ENCODE measurements around the gene CD248.
"Not testable (repeated sequence)": the region's sequence is repeated elsewhere in the genome, so short reads cannot be mapped to it uniquely, and the experiment has no call there.

Gene CD248

DNA sequence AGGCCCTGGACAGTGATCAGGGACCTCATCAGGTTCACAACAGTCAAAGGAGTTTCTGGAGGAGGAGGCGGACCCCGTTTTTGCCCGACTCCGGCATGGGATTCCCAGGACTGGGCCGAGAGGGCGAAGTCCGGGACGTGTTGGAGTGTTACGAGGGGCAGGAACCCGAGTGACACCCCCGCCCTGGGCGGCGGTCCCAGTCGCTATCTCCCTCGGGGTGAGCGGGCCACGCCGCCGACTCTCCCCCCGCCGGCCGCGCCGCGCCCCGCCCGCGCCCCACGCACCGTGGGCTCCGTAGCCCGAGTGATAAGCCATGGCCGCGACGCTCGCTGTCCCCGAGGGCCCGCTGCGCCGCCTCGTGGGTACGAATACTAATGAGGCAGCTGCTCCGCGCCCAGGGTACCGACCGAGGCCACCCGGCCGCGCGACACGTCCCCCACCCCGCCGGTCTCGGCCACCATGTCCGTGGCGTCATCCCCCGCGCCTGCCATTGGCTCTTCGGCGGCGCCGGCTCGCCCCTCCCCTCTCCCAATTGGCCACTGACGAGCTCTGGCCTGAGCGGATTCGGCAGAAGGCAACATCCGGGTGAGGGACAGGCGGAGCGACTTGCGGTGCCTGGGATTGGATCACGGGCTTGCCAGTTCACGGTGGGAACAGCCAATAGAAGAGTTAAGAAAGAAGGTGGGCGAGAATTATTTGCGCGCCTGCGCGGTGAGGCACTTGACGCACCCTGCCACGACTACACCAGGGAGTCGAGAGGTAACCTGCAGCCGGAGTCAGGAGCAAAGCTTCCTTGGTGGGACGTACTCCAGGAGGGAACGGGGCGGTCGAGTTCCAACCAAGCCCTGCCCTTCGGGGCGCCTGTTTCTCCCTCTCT lies 27.9 kb downstream of the CD248 start, which contains the start of gene YIF1A:
Gene YIF1A (minus strand): TSS at position 473 of the 877 bp plus-strand sequence. CDS start 158 bp downstream, at position 315.
- peak; percentile 100 for DNase-seq

DNA sequence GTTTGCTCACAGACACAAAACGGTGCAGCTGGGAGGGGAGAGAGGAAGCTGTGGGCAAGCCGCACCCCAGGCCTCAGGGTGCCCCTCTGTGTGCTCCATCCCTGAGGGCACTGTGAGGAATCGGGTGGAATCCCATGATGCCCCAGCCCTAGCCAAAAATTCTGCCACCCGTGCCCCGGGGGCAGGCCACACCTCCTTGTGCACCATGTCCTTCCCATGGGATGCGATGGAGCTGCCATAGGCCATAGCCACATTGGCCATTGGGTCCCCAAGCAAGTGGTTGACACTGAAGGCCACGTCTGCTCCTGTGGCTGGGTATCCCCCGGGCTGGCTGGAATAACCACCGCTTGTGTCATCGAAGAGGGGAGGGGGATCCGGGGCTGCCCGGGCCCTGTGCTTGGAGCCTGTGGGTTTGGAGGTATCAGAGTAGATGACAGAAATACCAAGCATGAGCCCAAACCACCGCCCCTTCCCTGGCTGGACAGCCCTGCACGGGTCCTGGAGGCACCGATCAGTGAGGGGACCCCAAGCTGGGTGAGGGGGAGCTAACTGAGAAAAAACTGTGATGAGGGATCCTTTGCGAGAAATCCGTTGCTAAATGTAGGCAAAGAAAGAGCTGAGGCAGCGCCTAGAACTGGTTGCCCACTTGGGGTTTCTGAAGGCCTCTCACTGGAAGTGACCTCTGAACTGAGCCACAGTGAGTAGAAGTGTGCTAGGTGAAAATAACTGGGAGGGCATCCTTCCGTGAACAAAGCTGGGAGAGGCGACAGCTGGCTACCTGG lies 28.8 kb downstream of the CD248 start:
- no peak for DNase-seq

DNA sequence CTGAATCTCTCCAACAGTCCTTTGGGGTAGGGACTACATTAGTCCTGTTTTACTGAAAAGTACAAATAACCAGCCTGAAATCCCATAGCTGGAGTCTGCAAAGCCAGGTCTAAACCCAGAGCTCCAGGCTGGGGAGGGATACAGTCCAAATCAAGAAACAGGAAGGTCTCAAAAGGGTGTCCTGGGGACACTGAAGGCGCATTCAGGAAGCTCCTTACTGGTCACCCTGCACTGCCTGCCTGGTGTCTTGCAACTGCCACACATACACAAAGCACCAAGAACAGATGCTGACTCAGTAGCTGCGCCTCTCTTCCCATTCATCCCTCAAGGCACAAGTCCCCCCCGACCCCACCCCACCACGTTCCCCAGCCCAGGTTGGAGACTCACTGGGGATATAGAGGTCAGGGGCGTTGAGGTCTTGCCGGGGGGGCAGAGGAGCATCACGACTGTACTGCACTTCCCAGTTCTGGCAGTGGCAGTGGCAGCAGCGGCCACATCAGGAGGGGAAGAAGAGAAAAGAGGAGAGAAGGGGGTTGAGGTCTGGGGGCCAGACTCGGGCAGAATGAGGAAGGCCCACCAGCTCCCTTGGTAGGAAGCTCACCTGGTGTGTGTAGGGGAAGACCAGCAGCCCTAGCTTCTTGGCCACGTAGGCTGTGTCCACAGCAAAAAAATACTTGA lies 29.5 kb downstream of the CD248 start:
- DNase-seq: no peak

DNA sequence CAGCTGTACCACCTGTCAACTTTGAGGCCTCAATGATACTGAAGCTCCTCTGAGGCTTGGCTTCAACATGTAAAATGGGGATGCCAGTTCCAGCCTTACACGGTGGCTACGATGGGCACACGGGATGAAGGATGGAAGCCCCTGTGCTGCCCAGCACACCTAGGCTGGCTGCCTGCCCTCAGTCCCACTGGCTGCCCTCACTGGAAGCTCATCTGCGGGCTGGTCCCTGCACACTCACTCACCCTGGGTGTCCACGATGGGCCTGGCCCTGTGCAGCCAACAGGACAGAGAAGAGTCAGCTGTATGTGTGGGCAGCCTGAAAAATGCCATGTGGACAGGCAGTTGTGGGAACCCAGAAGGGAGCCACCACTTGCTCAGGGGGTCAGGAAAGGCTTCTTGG lies 30.1 kb downstream of the CD248 start:
- DNase-seq: no peak

DNA sequence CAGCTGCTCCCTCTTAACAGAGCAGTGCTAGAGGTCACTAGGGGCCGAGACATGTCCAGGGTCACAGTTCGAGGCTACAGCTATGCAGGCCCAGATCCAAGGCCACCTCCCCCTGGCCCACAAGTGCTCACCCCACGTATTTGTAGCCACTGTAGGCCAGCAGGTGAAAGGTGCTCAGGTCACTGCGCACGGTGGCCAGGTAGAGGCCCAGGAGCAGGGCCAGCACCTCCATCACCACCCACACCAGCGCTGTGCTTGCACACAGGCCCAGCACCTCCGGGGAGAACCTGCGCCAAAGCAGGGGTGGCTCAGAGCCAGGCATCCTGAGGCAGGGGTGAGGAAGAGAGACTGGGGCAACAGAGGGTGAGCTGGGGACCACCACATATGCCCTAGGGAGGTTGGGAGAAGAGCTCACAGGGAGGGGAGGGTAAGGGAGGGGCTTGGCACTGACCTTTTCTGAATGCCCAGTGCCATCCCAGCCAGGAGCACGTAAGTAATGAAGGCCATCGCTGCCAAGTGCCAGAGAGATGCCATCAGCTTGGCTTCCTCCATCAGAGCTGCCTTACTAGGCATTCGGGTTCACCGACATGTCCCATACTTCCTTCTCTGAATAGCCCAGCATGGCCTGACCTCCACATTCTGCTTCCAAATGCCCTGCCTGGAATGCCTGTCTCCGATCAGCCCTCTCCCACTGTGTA lies 31.4 kb downstream of the CD248 start:
- no peak for DNase-seq

DNA sequence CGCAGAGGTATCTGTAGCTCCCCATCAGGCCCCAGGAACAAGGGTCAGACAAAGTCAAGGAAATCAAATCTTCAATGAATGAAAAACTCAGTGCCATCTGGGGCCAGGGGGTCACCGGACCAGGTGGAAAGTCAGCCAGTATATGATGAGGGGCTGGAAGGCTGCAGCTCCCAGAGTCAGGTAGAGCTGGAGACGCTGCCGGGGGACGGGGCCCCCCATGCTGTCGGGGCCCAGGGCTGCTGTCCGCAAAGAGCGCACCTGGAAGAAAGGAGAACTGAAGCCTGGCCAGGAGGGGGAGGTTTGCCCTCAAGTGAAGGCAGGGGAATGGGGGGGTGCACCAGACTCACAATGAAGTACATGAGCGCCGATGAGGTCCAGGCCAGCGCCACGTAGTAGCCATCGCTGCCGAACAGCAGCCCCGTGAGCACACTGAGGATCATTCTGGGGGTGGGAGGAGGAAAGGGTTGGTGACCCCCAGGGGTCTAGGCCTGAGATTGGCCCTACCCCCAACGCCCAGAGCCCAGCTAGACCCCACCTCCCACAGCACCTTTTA lies 32.2 kb downstream of the CD248 start:
- no peak for DNase-seq

DNA sequence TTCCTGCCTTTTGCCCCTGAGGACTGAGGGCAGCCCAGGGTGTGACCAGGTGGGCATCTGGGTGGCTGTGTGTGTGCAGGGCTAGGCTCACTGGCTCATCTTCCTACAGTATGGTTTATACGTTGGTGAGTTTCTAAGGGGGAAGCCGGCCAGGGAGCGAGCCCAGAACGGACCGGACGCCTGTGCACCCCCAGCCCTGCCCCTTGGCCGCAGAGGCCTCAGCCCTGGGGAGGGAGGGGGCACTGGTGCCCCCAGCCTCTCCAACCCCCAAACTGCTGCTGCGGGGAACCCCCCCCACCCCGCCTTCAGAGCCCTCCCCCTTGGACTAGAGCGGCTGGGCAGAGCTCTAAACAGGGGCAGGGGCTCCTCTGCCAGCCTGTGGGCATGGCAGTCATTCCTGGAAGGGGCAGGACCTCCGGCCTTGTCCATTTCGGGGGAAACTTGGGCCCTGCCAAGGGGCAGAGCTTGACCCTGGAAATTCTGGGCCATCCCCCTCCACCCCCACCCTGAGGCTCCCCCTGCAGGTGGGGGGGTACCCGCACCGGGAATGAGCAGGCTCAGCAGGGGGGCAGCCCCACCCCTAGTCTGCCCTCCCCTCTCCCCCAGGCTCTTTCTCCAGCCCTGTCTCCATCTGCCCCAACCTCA lies 33.3 kb downstream of the CD248 start:
- DNase-seq: no peak

DNA sequence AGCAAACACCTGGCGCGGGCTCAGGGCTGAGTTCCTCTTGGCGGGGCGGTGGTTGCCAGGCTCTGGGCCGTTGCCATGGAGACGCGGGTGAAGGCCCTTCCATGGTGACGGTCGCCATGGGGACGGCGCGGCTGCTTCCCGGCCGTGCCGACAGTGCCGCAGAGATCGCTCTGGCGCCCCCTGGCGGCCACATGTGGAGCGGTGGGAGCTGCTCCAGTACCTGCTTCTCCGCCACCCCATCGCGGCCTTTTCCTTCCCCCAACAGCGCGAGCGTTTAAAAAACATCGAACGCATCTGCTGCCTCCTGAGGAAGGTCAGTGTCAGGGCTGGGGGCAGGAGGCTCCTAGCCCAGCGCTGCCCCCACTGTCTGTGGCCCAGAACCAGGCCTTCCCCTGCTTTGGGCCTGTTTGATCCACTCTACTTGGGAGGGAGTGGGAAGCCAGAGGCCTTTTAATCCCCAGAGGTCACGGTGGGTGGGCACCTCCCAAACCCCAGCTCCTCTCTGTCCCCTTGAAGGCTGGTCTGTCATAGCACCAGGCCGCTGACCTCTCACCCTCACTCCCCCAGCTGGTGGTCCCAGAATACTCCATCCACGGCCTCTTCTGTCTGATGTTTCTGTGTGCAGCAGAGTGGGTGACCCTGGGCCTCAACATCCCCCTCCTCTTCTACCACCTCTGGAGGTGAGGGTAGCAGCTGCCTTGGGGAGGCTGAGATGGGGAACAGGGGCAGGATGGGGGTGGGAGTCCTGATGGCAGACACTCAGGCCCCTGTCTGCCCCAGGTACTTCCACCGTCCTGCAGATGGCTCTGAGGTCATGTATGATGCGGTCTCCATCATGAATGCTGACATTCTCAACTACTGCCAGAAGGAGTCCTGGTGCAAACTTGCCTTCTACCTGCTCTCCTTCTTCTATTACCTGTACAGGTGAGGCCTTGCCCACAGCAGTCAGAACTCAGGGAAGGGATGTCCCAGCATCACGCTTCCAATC lies 34.1 kb downstream of the CD248 start:
- peak; percentile 94 for DNase-seq

DNA sequence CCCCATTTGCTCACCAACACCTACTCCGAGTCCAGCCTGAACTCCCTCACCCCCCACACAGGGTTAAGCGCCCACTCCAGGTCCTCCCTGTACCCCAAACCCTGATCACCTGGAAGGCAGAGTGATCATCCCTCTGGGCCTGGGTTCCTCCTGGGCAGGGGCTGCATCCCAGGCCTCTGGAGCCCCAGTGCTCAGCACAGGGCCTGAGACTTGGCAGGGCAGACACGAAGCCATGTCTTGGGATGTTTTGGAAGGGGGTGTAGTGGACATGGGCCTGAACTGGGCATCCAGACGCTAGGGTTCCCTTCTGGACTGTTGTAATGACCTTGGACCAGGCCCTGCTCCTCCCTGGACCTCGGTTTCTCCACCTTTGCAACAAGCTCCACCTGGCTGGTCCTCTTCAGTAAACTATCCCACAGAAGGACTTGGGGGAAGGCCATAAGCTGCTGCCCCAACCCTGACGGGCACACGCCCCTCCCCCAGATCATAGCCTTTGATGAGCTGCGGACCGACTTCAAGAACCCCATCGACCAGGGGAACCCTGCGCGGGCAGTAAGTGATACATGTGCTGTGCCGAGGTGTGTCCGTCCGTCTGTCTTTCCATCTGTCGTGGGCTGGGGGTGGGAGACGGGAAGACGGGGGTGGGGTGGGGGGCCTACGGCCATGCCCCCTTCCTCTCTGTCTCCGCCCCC lies 34.9 kb downstream of the CD248 start:
- DNase-seq: no peak

DNA sequence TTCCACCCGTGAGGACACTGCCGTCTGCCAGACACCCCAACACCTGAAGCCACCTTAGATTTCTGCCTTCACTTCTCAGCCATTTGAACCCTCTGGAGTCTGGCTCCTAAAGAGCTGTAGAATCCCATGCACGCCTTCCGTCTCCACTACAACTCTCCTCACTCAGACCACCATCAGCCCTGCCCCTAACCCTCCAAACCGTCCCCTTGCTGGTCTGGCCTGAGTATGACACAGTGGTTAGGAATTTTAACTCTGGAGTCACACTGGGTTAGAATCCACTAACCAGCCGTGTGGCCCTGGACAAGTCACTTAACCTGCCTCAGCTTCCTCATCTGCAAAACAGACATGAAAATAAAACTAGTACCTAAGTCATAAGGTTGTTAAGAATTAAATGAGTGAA lies 35.8 kb downstream of the CD248 start:
- peak; percentile 21 for DNase-seq

DNA sequence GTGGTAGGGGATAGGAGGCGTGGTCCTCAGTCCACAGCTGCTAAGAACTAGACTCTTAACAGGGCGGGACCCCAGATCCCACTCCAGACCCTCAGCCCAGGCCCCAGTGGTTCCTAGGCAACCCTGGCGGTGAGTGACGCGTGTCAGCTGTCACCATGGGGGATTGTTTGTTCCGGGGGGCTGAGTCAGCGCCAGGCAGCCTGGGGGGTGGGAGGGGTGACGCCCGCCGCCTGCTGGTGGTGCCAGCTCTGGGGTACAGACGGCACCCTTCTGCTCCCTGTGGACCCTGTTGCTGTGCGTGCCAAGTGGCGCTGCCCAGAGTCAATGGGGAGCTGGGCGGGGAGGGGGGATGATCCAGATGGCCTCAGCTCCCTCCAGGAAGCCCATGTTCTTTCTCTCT lies 36.4 kb downstream of the CD248 start:
- peak; percentile 17 for DNase-seq

DNA sequence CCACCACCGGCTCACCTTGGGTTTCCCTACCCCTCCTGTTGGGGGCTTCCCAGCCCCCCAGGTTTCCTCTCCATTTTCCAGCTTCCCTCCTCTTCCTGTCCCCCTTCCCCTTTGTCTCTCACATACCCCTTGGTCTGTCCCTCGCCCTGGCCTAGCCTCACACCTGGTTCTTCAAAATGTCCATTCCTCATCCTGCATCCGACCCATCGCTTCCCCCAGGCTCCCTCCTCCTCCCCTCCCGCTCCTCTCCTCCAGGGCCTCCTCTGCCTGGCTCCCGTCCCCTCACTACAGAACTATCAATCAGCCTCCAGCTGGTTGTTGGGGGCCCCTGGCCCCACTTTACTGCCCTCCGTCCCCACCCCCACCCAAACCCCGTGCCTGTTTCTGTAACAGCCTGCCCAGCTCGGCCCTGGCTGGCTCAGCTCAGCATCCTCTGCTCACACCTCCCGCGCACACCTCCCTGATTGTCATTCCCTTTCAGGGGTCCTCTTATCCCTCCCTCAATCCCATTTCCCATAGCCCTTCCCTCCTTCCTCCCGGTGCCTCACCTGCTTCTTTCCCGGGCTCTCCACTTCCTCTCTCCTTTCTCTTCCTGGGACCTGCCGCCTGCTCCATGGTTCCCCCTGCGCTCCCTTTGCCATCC lies 37.6 kb downstream of the CD248 start:
- DNase-seq: no peak

DNA sequence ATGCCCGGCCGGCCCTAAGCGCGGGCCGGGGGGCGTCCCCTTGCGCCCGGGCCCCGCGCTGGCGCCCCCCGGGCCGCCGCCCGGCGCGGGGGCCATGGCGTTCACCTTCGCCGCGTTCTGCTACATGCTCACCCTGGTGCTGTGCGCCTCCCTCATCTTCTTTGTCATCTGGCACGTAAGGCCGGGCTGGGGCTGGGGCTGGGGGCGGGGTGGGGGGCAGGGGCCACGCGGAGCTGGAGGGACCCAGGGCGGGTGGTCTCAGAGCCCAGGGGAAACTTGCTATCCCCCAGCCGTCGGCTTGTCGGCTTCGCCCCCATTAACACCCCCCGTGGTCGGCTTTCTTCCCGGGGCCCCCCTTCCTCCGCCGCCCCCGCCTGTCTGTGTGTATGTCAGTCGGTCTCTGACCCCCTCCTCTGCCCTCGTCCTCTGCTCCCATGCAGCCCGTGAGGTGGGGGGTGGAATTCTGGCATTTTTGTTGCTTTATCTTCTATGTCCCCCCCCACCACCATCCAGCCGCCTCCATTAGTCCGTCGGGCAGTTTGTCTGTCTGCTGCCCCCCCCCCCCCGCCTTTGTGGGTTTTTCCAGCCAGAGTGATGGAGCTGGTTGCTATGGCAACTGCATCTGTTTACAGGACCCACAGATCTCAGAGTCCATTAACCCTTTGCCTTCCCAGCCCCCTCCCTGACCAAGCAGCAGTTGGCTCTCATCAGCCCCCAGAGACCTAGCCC lies 38.3 kb downstream of the CD248 start:
- peak; percentile 29 for DNase-seq

DNA sequence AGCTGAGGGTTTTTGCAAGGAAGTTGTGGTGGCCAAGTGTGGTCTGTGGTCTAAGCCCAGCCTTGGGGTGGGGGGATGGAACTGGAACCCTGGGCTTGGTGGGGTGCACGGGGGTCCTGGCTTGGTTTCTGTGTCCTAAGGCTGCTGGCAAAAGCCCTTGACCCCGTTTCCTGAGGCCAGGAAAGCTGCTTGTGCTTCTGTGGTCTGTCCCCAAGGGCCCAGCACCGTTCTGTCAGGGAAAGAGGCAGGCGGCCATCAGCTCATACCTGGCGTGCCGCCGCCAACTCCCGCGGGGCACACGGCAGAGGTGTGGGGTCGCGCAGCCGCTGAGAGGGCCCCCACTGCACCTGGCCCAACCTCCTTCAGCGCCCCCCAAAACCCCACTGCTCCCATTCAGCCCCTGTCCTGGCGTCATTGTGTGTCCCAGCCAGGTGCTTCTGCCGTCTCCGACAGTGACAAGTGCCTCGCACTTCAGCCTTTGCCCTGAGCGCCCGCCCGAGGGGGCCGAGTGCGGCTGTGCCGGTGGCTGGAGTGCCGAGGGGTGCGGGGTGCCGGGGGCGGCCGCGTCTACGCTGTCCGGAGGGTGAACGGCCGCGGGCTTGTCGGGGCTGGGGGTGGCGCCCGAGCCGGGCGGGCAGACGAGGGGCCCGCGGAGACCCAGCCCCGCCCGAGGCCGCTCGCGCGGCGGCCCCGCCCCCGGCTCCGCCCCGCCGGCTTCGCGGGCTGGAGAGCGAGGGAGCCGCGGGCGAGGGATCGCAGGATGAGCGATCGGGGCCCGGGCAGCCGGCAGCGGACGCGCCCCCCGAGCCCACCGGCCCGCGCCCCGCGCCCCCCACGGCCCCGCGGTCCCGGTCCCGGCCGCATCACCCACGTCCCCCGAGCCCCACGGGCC lies 39.1 kb downstream of the CD248 start, which contains the start of gene CNIH2:
Gene CNIH2 (plus strand): TSS at position 705 of the 892 bp plus-strand sequence. CDS start 282 bp downstream, outside the sequence.
- DNase-seq: peak; percentile 28

DNA sequence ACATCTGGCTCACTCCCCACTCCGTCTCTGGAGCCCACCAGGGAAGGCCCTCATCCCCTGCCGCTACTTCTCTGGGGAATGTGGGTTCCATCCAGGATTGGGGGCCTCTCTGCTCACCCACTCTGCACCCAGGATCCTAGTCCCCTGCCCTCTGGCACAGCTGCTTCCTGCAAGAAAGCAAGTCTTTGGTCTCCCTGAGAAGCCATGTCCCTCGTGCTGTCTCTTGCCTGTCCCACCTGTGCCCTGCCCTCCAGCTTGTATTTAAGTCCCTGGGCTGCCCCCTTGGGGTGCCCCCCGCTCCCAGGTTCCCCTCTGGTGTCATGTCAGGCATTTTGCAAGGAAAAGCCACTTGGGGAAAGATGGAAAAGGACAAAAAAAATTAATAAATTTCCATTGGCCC lies 39.8 kb downstream of the CD248 start:
- not testable (repeated sequence) for DNase-seq

DNA sequence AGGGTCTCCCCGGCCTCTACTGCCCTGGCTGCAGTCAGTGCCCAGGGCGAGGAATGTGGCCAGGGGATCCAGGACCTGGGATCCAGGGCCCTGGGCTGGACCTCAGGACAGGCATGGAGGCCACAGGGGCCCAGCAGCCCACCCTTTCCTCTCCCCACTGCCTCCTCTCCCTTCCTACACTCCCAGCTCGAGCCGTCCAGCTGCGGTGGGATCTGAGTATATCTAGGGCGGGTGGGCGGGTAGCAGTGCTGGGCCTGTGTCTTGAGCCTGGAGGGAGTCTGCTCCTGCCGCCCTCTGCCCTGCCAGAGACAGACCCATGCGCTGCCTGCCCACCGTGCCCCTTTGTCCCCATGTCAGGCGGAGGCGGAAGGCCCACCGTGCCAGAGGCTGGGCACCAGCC lies 40.2 kb downstream of the CD248 start:
- not testable (repeated sequence) for DNase-seq

DNA sequence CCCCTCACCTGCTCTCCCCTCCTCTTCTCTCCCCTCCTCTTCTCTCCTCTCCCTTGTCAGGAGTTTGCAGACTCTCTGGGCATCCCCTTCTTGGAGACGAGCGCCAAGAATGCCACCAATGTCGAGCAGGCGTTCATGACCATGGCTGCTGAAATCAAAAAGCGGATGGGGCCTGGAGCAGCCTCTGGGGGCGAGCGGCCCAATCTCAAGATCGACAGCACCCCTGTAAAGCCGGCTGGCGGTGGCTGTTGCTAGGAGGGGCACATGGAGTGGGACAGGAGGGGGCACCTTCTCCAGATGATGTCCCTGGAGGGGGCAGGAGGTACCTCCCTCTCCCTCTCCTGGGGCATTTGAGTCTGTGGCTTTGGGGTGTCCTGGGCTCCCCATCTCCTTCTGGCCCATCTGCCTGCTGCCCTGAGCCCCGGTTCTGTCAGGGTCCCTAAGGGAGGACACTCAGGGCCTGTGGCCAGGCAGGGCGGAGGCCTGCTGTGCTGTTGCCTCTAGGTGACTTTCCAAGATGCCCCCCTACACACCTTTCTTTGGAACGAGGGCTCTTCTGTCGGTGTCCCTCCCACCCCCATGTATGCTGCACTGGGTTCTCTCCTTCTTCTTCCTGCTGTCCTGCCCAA lies 40.7 kb downstream of the CD248 start:
- DNase-seq: no peak

Data from fibroblast of skin of scalp (primary cell).